ENCODE results near the gene LENG8. TPM values are rescaled to one million over a fixed set of nuclear protein-coding genes. Genes with fewer than 3 reads are reported as not detected.

Gene LENG8
- total RNA-seq (2012; rRNA removed) = 52.5 and 54.0 TPM in 2 replicates

DNA sequence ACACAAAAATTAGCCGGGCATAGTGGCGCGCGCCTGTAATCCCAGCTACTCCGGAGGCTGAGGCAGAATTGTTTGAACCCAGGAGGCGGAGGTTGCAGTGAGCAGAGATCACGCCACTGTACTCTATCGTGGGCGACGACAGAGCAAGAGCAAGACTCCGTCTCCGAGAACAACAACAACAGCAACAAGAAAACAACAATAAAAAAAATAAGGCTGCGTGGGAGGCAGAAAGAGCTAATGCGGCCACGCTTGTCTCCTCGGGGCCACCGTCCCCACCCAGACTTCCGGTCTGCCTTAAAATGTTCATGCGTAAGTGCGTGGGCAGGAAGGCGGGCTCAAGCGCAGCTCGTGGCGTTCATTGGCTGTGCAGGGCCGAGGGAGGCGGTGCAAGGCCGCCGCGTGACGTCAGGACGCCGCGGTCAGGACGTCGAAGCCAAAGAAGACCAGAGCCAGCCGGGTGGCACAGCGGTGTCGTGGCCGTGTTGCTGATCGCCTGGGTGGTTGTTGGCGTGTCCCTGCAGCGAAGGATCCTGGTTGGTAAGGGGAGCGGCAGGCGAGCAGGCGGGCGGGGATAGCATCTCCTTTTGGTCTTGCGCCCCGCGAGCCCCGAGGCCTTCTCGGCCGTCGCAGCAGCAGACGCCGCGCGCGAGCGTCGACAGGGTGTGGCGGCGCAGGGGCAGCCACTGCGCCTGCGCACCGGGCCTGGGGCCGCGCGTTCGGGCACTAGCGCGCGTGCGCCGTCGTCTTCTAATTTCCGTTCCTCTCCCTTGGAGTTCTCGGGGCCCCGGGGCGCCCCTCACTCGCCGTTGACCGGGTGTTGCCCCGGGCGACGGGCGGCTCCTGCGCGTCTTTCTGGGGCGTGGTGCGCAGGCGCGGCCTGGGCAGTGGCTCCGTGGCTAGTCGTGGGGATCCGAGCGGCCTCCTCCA lies at the start of gene LENG8:
TSS of gene LENG8 (plus strand) at position 426 of the 927 bp plus-strand sequence. CDS start 2,146 bp downstream, outside the sequence.
- Histone ChIP-seq H3K9me3 (replicated peaks; ENCODE audit: low read length) (no peaks in the 10 kb centered on the region), H3K36me3 (ENCODE audit: insufficient read depth, low read length) (peaks cover 57% of the 10 kb centered on the region), H3K4me2 (ENCODE audit: low read length) (peak within 1 kb of the TSS; percentile 93), H3K9ac (ENCODE audit: low read depth, low read length) (peak within 1 kb of the TSS; percentile 99), H3K4me1 (ENCODE audit: control insufficient read depth, insufficient read depth, low read length) (peaks cover 27% of the 10 kb centered on the region), H3K4me3 (ENCODE audit: low read length) (peak within 1 kb of the TSS; percentile 89), H3K27me3 (ENCODE audit: control insufficient read depth, insufficient read depth, low read length) (no peaks in the 10 kb centered on the region)

DNA sequence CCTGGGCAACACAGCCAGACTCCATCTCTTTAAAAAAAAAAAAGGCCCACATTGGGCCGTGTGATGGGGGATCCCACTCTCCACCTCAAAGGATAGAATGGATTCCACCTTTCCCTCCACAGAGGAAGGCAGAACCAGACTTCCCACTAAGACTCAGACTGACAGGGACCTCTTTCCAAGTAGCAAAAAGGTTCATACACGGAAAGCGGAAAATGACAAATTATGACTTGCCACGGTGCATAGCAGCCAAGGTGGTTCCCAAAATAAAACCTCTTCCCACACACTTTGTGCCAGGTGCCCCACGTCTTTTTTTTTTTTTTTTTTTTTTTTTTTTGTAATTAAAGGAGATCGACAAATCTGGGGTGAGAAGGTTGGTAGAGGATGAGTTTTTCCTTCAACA lies 48.1 kb upstream of the LENG8 start:
- no peak overlapping the region for H3K4me3 ChIP-seq (ENCODE audit: low read length)
- no peak overlapping the region for H3K9ac ChIP-seq (ENCODE audit: low read depth, low read length)
- no peaks in the 10 kb centered on the region for H3K4me1 ChIP-seq (ENCODE audit: control insufficient read depth, insufficient read depth, low read length)
- H3K9me3 ChIP-seq (replicated peaks; ENCODE audit: low read length) = no peaks in the 10 kb centered on the region
- no peak overlapping the region for H3K4me2 ChIP-seq (ENCODE audit: low read length)
- H3K36me3 ChIP-seq (ENCODE audit: insufficient read depth, low read length) = no peaks in the 10 kb centered on the region
- no peaks in the 10 kb centered on the region for H3K27me3 ChIP-seq (ENCODE audit: control insufficient read depth, insufficient read depth, low read length)

DNA sequence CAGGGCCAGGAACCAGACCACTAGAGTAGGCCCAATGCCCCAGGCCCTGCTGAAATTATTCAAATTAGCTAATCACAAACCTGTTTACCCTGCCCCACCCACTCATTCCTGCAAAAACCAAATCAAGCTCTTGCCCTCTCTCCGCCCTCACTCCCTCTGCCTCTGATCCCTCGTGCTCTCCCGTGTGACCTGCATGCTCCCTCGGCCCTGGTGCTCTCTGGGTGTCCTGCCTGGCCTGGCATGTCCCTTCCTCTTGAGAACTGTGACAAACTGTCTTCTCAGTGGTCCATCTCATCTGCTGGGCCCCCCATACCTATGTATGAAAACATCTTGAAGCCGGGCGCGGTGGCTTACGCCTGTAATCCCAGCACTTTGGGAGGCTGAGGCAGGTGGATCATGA lies 45.9 kb upstream of the LENG8 start:
- H3K9me3 ChIP-seq (replicated peaks; ENCODE audit: low read length) = no peaks in the 10 kb centered on the region
- no peak overlapping the region for H3K9ac ChIP-seq (ENCODE audit: low read depth, low read length)
- no peaks in the 10 kb centered on the region for H3K4me1 ChIP-seq (ENCODE audit: control insufficient read depth, insufficient read depth, low read length)
- H3K27me3 ChIP-seq (ENCODE audit: control insufficient read depth, insufficient read depth, low read length) = no peaks in the 10 kb centered on the region
- no peak overlapping the region for H3K4me2 ChIP-seq (ENCODE audit: low read length)
- no peaks in the 10 kb centered on the region for H3K36me3 ChIP-seq (ENCODE audit: insufficient read depth, low read length)
- no peak overlapping the region for H3K4me3 ChIP-seq (ENCODE audit: low read length)

DNA sequence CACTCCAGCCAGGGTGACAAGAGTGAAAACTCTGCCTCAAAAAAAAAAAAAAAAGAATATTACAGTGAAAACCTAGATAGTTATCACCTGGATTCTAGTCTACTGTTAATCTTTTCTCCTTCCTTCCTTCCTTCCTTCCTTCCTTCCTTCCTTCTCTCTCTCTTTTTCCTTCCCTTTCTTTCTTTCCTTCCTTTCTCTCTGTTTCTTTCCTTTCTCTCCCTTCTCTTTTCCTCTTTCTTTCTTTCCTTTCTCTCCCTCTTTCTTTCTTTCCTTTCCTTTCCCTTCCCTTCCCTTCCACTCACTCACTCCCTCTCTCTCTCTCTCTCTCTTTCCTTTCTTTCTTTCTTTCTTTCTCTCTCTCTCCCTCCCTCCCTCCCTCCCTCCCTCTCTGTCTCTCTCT lies 43.4 kb upstream of the LENG8 start:
- H3K9me3 ChIP-seq (replicated peaks; ENCODE audit: low read length) = no peaks in the 10 kb centered on the region
- H3K4me2 ChIP-seq (ENCODE audit: low read length) = no peak overlapping the region
- no peak overlapping the region for H3K4me3 ChIP-seq (ENCODE audit: low read length)
- H3K9ac ChIP-seq (ENCODE audit: low read depth, low read length) = no peak overlapping the region
- no peaks in the 10 kb centered on the region for H3K36me3 ChIP-seq (ENCODE audit: insufficient read depth, low read length)
- no peaks in the 10 kb centered on the region for H3K4me1 ChIP-seq (ENCODE audit: control insufficient read depth, insufficient read depth, low read length)
- H3K27me3 ChIP-seq (ENCODE audit: control insufficient read depth, insufficient read depth, low read length) = no peaks in the 10 kb centered on the region

DNA sequence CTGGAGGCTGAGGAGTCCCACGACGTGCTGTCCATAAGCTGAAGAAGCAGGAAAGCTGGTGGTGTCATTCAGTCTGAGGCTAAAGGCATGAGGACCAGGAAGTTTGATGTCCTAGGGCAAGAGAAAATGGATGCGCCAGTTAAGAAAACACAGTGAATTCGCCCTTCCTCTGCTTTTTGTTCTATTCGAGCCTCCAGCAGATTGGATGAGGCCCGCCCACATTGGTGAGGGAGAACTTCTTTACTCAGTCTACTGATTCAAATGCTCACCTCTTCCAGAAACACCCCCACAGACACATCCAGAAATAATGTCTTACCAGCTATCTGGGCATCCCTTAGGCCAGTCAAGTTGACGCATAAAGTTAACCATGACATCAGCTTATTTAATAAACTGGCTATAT lies 41.2 kb upstream of the LENG8 start:
- no peaks in the 10 kb centered on the region for H3K36me3 ChIP-seq (ENCODE audit: insufficient read depth, low read length)
- no peaks in the 10 kb centered on the region for H3K27me3 ChIP-seq (ENCODE audit: control insufficient read depth, insufficient read depth, low read length)
- no peak overlapping the region for H3K4me3 ChIP-seq (ENCODE audit: low read length)
- H3K4me1 ChIP-seq (ENCODE audit: control insufficient read depth, insufficient read depth, low read length) = no peaks in the 10 kb centered on the region
- no peak overlapping the region for H3K9ac ChIP-seq (ENCODE audit: low read depth, low read length)
- no peak overlapping the region for H3K4me2 ChIP-seq (ENCODE audit: low read length)
- H3K9me3 ChIP-seq (replicated peaks; ENCODE audit: low read length) = no peaks in the 10 kb centered on the region

DNA sequence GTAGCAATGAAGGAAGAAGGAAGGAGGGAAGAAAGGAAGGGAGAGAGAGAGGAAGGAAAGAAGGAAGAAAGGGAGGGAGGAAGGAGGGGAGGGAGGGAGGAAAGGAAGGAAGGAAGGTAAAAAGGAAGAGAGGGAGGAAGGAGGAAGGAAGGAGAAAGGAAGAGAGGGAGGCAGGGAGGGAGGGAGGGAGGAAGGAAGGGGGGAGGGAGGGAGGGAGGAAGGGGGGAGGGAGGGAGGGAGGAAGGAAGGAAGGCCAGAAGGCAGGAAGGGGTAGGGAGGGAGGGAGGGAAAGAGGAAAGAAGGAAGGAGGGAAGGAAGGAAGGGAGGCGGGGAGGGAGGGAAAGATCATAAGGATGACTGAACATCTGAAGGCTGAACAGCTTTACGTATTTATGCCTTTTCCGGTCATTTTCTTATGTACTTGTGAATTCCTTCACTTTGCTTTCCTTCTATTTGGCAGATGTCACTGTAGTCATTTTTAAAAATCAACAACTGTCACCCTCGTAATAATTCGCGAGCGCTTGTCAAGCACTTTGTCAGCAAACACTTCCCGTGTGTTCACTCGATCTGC lies 40.5 kb upstream of the LENG8 start:
- H3K4me2 ChIP-seq (ENCODE audit: low read length) = no peak overlapping the region
- H3K4me1 ChIP-seq (ENCODE audit: control insufficient read depth, insufficient read depth, low read length) = no peaks in the 10 kb centered on the region
- no peaks in the 10 kb centered on the region for H3K27me3 ChIP-seq (ENCODE audit: control insufficient read depth, insufficient read depth, low read length)
- H3K36me3 ChIP-seq (ENCODE audit: insufficient read depth, low read length) = no peaks in the 10 kb centered on the region
- H3K4me3 ChIP-seq (ENCODE audit: low read length) = no peak overlapping the region
- no peaks in the 10 kb centered on the region for H3K9me3 ChIP-seq (replicated peaks; ENCODE audit: low read length)
- no peak overlapping the region for H3K9ac ChIP-seq (ENCODE audit: low read depth, low read length)

DNA sequence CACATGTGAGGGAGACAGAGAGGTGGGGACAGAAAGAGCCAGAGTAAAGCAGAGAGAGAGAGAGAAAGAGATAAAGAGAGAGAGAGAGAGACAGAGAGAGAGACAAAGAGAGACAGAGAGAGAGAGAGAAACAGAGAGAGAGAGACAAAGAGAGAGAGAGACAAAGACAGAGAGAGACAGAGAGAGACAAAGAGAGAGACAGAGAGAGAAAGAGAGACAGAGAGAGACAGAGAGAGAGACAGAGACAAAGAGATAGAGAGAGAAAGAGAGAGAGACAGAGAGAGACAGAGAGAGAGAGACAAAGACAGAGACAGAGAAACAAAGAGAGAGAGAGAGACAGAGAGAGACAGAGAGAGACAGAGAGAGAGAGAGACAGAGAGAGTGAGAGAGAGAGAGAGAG lies 38.0 kb upstream of the LENG8 start:
- H3K9ac ChIP-seq (ENCODE audit: low read depth, low read length) = no peak overlapping the region
- H3K4me1 ChIP-seq (ENCODE audit: control insufficient read depth, insufficient read depth, low read length) = no peaks in the 10 kb centered on the region

DNA sequence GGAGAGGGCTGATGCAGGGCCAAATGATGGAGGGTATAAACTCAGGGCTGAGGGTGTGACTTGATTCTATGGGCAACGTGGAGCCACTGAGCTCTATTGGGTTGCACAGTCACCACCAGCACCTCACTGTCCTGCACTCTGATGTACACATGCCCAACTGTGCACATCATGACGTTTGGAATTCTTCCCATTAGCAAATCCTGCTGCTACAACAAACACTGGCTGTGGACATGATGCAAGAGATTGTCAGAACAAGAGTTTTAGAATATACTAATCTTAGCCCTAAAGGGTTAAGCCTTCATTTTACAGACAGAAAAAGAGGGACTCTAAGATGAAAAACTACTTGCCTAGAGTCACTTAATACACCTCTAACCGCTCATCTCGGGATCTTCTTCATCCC lies 36.1 kb upstream of the LENG8 start:
- Histone ChIP-seq H3K27me3 (ENCODE audit: control insufficient read depth, insufficient read depth, low read length) (peaks cover 24% of the 10 kb centered on the region), H3K9ac (ENCODE audit: low read depth, low read length) (no peak overlapping the region), H3K36me3 (ENCODE audit: insufficient read depth, low read length) (no peaks in the 10 kb centered on the region), H3K4me2 (ENCODE audit: low read length) (no peak overlapping the region), H3K4me3 (ENCODE audit: low read length) (no peak overlapping the region), H3K9me3 (replicated peaks; ENCODE audit: low read length) (no peaks in the 10 kb centered on the region), H3K4me1 (ENCODE audit: control insufficient read depth, insufficient read depth, low read length) (no peaks in the 10 kb centered on the region)

More for the DNA sequence above, 38.0 kb upstream of the LENG8 start:
- no peaks in the 10 kb centered on the region for H3K36me3 ChIP-seq (ENCODE audit: insufficient read depth, low read length)
- H3K27me3 ChIP-seq (ENCODE audit: control insufficient read depth, insufficient read depth, low read length) = peaks cover 10% of the 10 kb centered on the region
- H3K4me3 ChIP-seq (ENCODE audit: low read length) = no peak overlapping the region
- no peak overlapping the region for H3K4me2 ChIP-seq (ENCODE audit: low read length)
- H3K9me3 ChIP-seq (replicated peaks; ENCODE audit: low read length) = no peaks in the 10 kb centered on the region

DNA sequence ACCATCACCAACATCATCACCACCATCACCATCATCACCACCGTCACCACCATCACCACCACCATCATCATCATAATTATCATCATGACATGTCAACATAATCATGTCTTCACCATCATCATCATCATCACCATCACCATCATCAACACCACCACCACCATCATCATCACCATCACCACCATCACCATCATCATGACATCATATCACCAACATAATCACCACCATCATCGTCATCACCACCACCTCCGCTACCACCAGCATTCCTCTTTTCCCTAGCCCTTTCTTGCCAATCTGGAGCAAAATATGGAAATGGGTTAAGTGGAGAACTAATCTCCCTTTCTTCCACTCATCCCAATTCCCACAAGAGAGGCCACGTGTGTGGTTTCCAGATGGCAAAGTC lies 34.8 kb upstream of the LENG8 start:
- no peaks in the 10 kb centered on the region for H3K4me1 ChIP-seq (ENCODE audit: control insufficient read depth, insufficient read depth, low read length)
- no peak overlapping the region for H3K9ac ChIP-seq (ENCODE audit: low read depth, low read length)
- peaks cover 29% of the 10 kb centered on the region for H3K27me3 ChIP-seq (ENCODE audit: control insufficient read depth, insufficient read depth, low read length)
- H3K9me3 ChIP-seq (replicated peaks; ENCODE audit: low read length) = no peaks in the 10 kb centered on the region
- H3K4me3 ChIP-seq (ENCODE audit: low read length) = no peak overlapping the region
- no peaks in the 10 kb centered on the region for H3K36me3 ChIP-seq (ENCODE audit: insufficient read depth, low read length)
- no peak overlapping the region for H3K4me2 ChIP-seq (ENCODE audit: low read length)

DNA sequence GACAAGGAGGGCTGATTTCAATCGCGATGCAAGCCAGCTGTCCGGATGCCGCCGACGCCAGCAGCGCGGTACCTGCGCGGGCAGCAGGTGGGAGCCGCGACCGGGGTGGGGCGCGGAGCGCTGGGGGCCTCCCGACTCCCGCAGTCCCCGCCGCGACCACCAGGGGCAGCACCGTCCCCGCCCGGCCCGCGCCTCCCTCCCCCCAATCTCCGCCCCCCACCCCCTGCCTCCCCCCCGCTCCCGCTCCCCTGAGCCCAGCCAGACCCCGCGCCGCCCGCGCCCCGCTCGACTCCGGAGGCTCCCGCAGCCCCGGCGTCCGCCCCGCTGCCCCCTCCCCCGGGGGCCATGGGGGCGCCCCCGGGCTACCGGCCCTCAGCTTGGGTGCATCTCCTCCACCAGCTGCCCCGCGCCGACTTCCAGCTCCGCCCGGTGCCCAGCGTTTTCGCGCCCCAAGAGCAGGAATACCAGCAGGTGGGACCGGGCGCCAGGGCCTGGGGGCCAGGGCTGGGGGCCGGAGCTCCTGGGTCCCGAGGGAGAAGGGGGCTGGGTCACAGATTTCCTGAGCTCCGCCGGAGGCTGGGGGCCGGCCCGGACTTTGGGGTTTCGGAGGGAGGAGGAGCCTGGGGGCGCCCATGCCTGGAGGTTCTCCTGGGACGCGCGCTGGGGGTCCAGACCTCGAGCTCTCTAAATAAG lies 33.6 kb upstream of the LENG8 start, which contains the start of gene TTYH1:
TSS of gene TTYH1 (plus strand) at position 257 of the 693 bp plus-strand sequence. CDS start at position 346, 89 bp downstream.
- H3K9me3 ChIP-seq (replicated peaks; ENCODE audit: low read length) = no peaks in the 10 kb centered on the region
- H3K9ac ChIP-seq (ENCODE audit: low read depth, low read length) = no peak within 1 kb of the TSS
- peaks cover 39% of the 10 kb centered on the region for H3K27me3 ChIP-seq (ENCODE audit: control insufficient read depth, insufficient read depth, low read length)

DNA sequence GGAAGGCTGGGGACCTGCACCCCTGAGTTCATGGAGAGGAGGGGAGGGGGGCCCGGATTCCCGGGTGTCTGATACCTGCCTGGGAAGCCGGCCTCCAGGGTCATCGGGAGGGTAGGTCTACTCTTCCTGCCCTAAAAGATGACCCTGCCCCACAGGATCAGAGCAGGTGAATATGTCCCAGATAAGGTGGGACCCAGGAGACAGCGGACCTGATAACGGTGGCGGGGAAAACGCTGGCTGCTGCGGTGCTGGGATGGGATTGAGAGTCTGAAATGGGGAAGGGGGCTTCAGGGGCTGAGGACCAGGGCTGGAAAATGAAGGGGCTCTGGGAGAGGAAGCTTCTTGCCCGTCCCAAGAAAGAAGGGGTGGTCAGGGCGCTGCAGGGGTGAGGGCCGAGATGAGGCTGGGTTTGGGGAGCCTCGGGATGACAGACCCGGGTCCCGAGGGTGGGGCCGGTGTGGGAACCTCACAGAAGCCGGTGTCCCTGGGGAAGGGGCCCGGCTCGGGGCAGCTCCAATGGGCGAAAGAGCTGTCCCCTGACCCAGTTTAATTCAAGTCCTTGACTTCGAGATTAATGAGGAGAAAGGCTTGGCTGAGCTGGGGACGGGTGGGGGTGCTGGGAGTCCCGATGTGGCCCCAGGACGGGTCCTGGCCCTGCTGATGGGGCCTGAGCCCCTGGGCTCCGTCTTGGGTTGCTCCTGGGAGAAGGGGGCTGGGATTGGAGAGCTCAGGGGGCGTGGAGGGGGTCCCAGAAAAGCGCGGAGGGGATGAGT lies 32.9 kb upstream of the LENG8 start:
- Histone ChIP-seq H3K4me1 (ENCODE audit: control insufficient read depth, insufficient read depth, low read length) (no peaks in the 10 kb centered on the region), H3K9me3 (replicated peaks; ENCODE audit: low read length) (no peaks in the 10 kb centered on the region), H3K4me2 (ENCODE audit: low read length) (no peak overlapping the region), H3K4me3 (ENCODE audit: low read length) (no peak overlapping the region), H3K9ac (ENCODE audit: low read depth, low read length) (no peak overlapping the region), H3K36me3 (ENCODE audit: insufficient read depth, low read length) (no peaks in the 10 kb centered on the region), H3K27me3 (ENCODE audit: control insufficient read depth, insufficient read depth, low read length) (peaks cover 44% of the 10 kb centered on the region)

More for the DNA sequence above, 33.6 kb upstream of the LENG8 start, which contains the start of gene TTYH1:
- Histone ChIP-seq H3K4me1 (ENCODE audit: control insufficient read depth, insufficient read depth, low read length) (no peaks in the 10 kb centered on the region), H3K4me3 (ENCODE audit: low read length) (no peak within 1 kb of the TSS), H3K4me2 (ENCODE audit: low read length) (no peak within 1 kb of the TSS), H3K36me3 (ENCODE audit: insufficient read depth, low read length) (no peaks in the 10 kb centered on the region)

Data from skeletal muscle satellite cell (primary cell).